SK-N-SH treated with all-trans-retinoic acid at 6 μM for 48 hours (cell line): ENCODE data around the gene ENHO.

ENCODE experiments used
- ARNTL ChIP-seq: fragments of 450-650 bp; formaldehyde crosslinking; IDR thresholded peaks from 2 replicates; pipeline ENCODE4 v1.5.0; 2020; ENCODE audit warnings: low read depth, mild to moderate bottlenecking, moderate library complexity, borderline replicate concordance
- CSDC2 ChIP-seq: fragments of 250-450 bp; sonication (Bioruptor Pico); IDR thresholded peaks from 2 replicates; pipeline ENCODE4 v1.5.0; 2020; ENCODE audit warnings: mild to moderate bottlenecking, moderate library complexity
- OSR1 ChIP-seq: fragments of 250-450 bp; sonication (Bioruptor Pico); IDR thresholded peaks from 2 replicates; pipeline ENCODE4 v1.8.0; 2022; ENCODE audit warnings: moderate library complexity, mild to moderate bottlenecking, inconsistent platforms
- RARB ChIP-seq: fragments of 250-450 bp; sonication (Bioruptor Pico); IDR thresholded peaks from 2 replicates; pipeline ENCODE4 v1.8.0; 2021; ENCODE audit warnings: mild to moderate bottlenecking, moderate library complexity
- ZFP3 ChIP-seq: fragments of 250-450 bp; sonication (Bioruptor Pico); IDR thresholded peaks from 2 replicates; pipeline ENCODE4 v1.5.0; 2020; ENCODE audit warnings: mild to moderate bottlenecking, moderate library complexity
- ZFP30 ChIP-seq: fragments of 450-650 bp; formaldehyde crosslinking; IDR thresholded peaks from 2 replicates; pipeline ENCODE4 v1.5.0; 2022; ENCODE audit warnings: mild to moderate bottlenecking, moderate library complexity
- TF ChIP-seq, protein P1 (sequence below): fragments of 250-450 bp; sonication (Bioruptor Pico); IDR thresholded peaks from 2 replicates; pipeline ENCODE4 v1.8.0; 2021; ENCODE audit warnings: low read depth, mild to moderate bottlenecking, moderate library complexity, borderline replicate concordance

DNA sequence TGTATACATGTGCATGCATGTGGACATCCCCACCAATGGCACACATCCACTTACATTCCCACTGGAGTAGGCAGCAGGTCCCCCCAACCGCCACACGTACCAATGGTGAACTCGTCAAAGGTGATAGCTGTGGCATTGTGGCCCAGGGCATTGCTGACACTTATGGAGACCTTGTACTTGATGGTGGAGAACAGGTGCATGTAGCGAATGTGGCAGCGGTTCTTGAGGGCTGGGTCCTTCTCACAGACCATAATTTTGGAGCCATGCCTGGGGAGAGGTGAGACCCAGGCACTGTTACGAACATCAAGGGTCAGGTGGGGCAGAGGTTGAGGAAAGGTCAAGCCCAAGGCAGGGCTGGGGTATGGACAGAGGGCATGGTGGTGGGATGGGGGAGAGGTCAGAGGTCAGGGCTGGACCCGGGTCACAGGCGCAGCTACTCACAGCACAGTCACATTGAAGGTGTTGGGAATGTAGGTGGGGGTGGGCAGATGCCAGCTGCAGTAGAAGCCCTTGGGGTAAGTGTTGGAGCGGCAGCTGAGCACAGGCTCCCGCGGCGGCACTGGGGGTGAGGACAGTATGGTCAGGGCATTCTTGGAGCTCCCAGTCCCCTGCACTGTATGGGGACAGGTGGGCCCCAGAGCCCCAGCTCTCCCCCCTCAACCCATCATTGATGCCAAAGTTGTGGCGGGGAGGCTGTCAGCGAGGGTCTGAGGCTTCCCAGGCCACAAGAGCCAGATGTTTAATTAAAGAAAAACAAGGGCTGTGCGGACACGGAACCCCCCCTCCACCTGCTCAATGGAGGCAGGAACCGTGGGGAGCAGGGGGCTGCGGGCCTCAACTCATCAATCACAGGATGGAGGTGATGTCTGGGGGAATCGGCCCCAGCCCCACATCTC is 34.9 kb upstream of the ENHO start:
- no peak for TF ChIP-seq ARNTL
- TF ChIP-seq, protein P1, sequence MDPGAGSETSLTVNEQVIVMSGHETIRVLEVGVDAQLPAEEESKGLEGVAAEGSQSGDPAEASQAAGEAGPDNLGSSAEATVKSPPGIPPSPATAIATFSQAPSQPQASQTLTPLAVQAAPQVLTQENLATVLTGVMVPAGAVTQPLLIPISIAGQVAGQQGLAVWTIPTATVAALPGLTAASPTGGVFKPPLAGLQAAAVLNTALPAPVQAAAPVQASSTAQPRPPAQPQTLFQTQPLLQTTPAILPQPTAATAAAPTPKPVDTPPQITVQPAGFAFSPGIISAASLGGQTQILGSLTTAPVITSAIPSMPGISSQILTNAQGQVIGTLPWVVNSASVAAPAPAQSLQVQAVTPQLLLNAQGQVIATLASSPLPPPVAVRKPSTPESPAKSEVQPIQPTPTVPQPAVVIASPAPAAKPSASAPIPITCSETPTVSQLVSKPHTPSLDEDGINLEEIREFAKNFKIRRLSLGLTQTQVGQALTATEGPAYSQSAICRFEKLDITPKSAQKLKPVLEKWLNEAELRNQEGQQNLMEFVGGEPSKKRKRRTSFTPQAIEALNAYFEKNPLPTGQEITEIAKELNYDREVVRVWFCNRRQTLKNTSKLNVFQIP (CRISPR knock-in tag) = no peak
- TF ChIP-seq OSR1 (CRISPR knock-in tag) = no peak
- no peak for TF ChIP-seq ZFP30 (CRISPR knock-in tag)
- no peak for TF ChIP-seq CSDC2 (CRISPR knock-in tag)
- no peak for TF ChIP-seq ZFP3 (CRISPR knock-in tag)
- no peak for TF ChIP-seq RARB (CRISPR knock-in tag)
